NCI-H1694 treated with DMSO at 0.1 percent for 48 hours (cell line): ENCODE measurements around the gene BCAS1.

Experiments
- DNase-seq: peaks from one replicate; lab custom pipeline; 2025; lab: John Stamatoyannopoulos, UW

BCAS1 gene

GRCh38 chr20:54048481-54048880, 21.9 kb downstream of the BCAS1 start:
- DNase-seq, result no peak

GRCh38 chr20:54047720-54048119, 22.7 kb downstream of the BCAS1 start:
- no peak for DNase-seq

- DNase-seq, result no peak
These were observed 23.3 kb downstream of the BCAS1 start for GRCh38 chr20:54047048-54047447.

- DNase-seq, result no peak
These were observed 26.2 kb downstream of the BCAS1 start for GRCh38 chr20:54044156-54044555.

- DNase-seq, result no peak
These were observed 27.1 kb downstream of the BCAS1 start for GRCh38 chr20:54043076-54043967.

- no peak for DNase-seq
These were observed 28.4 kb downstream of the BCAS1 start for GRCh38 chr20:54042021-54042420.

- no peak for DNase-seq
These were observed 29.1 kb downstream of the BCAS1 start for GRCh38 chr20:54041336-54041735.

- DNase-seq, result no peak
These were observed 29.9 kb downstream of the BCAS1 start for GRCh38 chr20:54040531-54040930.

GRCh38 chr20:54038961-54039360, 31.4 kb downstream of the BCAS1 start:
- DNase-seq, result no peak

GRCh38 chr20:54037525-54037924, 32.9 kb downstream of the BCAS1 start:
- no peak for DNase-seq

- DNase-seq, result no peak
These were observed 40.8 kb downstream of the BCAS1 start for GRCh38 chr20:54029643-54030042.

- no peak for DNase-seq
These were observed 41.2 kb downstream of the BCAS1 start for GRCh38 chr20:54029176-54029575.

- DNase-seq, result no peak
These were observed 42.0 kb downstream of the BCAS1 start for GRCh38 chr20:54028276-54029011.

- DNase-seq, result no peak
These were observed 42.7 kb downstream of the BCAS1 start for GRCh38 chr20:54027704-54028103.

- DNase-seq, result no peak
These were observed 43.9 kb downstream of the BCAS1 start for GRCh38 chr20:54026295-54027064.

GRCh38 chr20:54025251-54025771, 45.1 kb downstream of the BCAS1 start:
- no peak for DNase-seq

- peak; percentile 5 for DNase-seq
These were observed 47.0 kb downstream of the BCAS1 start for GRCh38 chr20:54023406-54023805.

GRCh38 chr20:54021446-54022235, 48.8 kb downstream of the BCAS1 start:
- DNase-seq, result no peak

GRCh38 chr20:54020868-54021267, 49.5 kb downstream of the BCAS1 start:
- DNase-seq, result no peak

- no peak for DNase-seq
These were observed 50.0 kb downstream of the BCAS1 start for GRCh38 chr20:54020348-54020747.

- DNase-seq, result no peak
These were observed 50.8 kb downstream of the BCAS1 start for GRCh38 chr20:54019585-54019984.
